HCT116 (cell line): ENCODE results near the gene ABCA1. TPM values are rescaled to one million over a fixed set of nuclear protein-coding genes. Genes with fewer than 3 reads are reported as not detected.

Source experiments
- ATAC-seq: fragments of 200-7000 bp; cut with Tn5 transposase; 2 replicates; pipeline ENCODE4 v1.9.1; 2020; ENCODE audit warnings: mild to moderate bottlenecking, moderate library complexity
- BruUV-seq: library from RNA; stranded (reverse); fragments of 400-500 nt; replicated peaks from 2 replicates; lab custom pipeline; 2021; lab: Mats Ljungman, UMichigan
- CTCF ChIA-PET: fragments of 300-600 bp; sonication (Branson Sonifier 250); formaldehyde crosslinking; loops from one replicate; lab custom pipeline; 2021; ENCODE audit warnings: antibody characterized with exemption; lab: Charles Lee
- POLR2A ChIA-PET: fragments of 300-600, 350-600 bp; sonication (Branson Sonifier 250); formaldehyde crosslinking; loops from one replicate; lab custom pipeline; 2021; ENCODE audit warnings: antibody characterized with exemption; lab: Charles Lee
- RAD21 ChIA-PET, 2 experiments: fragments of 300-600 bp; sonication (Branson Sonifier 250); formaldehyde crosslinking; loops; one replicate each; lab custom pipeline; 2023; ENCODE audit warnings: low total read pairs in 2 of 2; ENCODE audit not compliant: uncharacterized antibody in 2 of 2, unreplicated experiment in 2 of 2, low non-redundant PET in 1 of 2; lab: Charles Lee
- DNase-seq: peaks from one replicate; pipeline ENCODE4 v3.0.0-alpha.2; 2010; ENCODE audit warnings: low read depth, low spot score
- H2AFZ ChIP-seq: fragments of 200-600 bp; shearing (Covaris generic), sonication (generic); 2 replicates; pipeline ENCODE4 v1.6.1; 2017; ENCODE audit warnings: low read depth, mixed run types, mixed read lengths, antibody characterized with exemption, low read length; ENCODE audit not compliant: poor library complexity, severe bottlenecking
- H3K27ac ChIP-seq: 2 replicates; pipeline ENCODE4 v1.5.1; 2012; ENCODE audit warnings: low read depth, low read length
- H3K27me3 ChIP-seq: fragments of 200-600 bp; sonication (generic); 2 replicates; pipeline ENCODE4 v1.6.1; 2016; ENCODE audit warnings: mixed run types, low read length, mixed read lengths; ENCODE audit not compliant: insufficient read depth
- H3K36me3 ChIP-seq, 2 experiments: fragments of 200-500 bp in 1 of 2; fragments of 200-600 bp in 1 of 2; sonication (Bioruptor generic) in 1 of 2; sonication (generic) in 1 of 2; 2 replicates each; pipeline versions ENCODE4 v1.5.1 to v1.6.1; 2014 to 2016; ENCODE audit warnings: low read length in 2 of 2, inconsistent platforms in 1 of 2, mixed read lengths in 1 of 2, mixed run types in 1 of 2; ENCODE audit not compliant: insufficient read depth in 2 of 2, control insufficient read depth in 1 of 2
- H3K4me1 ChIP-seq, 2 experiments: fragments of 200-600 bp in 1 of 2; sonication (generic) in 1 of 2; 2 replicates each; pipeline versions ENCODE4 v1.5.1 to v1.6.1; 2012 to 2017; ENCODE audit warnings: low read length in 2 of 2, inconsistent platforms in 1 of 2, mild to moderate bottlenecking in 1 of 2, mixed read lengths in 1 of 2, mixed run types in 1 of 2, moderate library complexity in 1 of 2; ENCODE audit not compliant: insufficient read depth in 2 of 2, control insufficient read depth in 1 of 2
- H3K4me2 ChIP-seq: fragments of 200-600 bp; sonication (generic); 2 replicates; pipeline ENCODE4 v1.6.1; 2017; ENCODE audit warnings: mixed run types, low read length, mixed read lengths
- H3K4me3 ChIP-seq, 2 experiments: fragments of 200-600 bp in 1 of 2; sonication (generic) in 1 of 2; replicated peaks in 1 of 2; 2 replicates each; pipeline ENCODE4 v1.5.1; 2011 to 2016; ENCODE audit warnings: low read length in 2 of 2, control low read depth in 1 of 2, low read depth in 1 of 2, mild to moderate bottlenecking in 1 of 2, mixed read lengths in 1 of 2, mixed run types in 1 of 2
- H3K79me2 ChIP-seq: fragments of 200-600 bp; sonication (generic); 2 replicates; pipeline ENCODE4 v1.6.1; 2017; ENCODE audit warnings: mild to moderate bottlenecking, mixed run types, low read length, moderate library complexity, mixed read lengths; ENCODE audit not compliant: insufficient read depth
- H3K9ac ChIP-seq: fragments of 200-600 bp; sonication (generic); 2 replicates; pipeline ENCODE4 v1.6.1; 2016; ENCODE audit warnings: low read length, mixed read lengths
- H3K9me2 ChIP-seq: fragments of 200-600 bp; sonication (generic), shearing (Covaris generic); 2 replicates; pipeline ENCODE4 v1.6.1; 2017; ENCODE audit warnings: mixed run types, mild to moderate bottlenecking, moderate library complexity; ENCODE audit not compliant: insufficient read depth
- H3K9me3 ChIP-seq, 2 experiments: fragments of 200-500 bp in 1 of 2; fragments of 200-600 bp in 1 of 2; sonication (Bioruptor generic) in 1 of 2; sonication (generic) in 1 of 2; 2 replicates each; pipeline ENCODE4 v1.6.1; 2014 to 2017; ENCODE audit warnings: low read length in 2 of 2, mixed read lengths in 2 of 2, inconsistent platforms in 1 of 2, low read depth in 1 of 2, mild to moderate bottlenecking in 1 of 2, mixed run types in 1 of 2, moderate library complexity in 1 of 2; ENCODE audit not compliant: control insufficient read depth in 1 of 2, insufficient read depth in 1 of 2
- H4K20me1 ChIP-seq: fragments of 200-600 bp; sonication (generic), shearing (Covaris generic); 2 replicates; pipeline ENCODE4 v1.6.1; 2017; ENCODE audit warnings: mixed run types, mild to moderate bottlenecking, moderate library complexity; ENCODE audit not compliant: insufficient read depth
- ELF1 ChIP-seq: IDR thresholded peaks from 2 replicates; pipeline ENCODE4 v1.6.1; 2012; ENCODE audit warnings: low read depth, borderline replicate concordance
- EZH2 ChIP-seq: fragments of 200-600 bp; sonication (generic); IDR thresholded peaks from 2 replicates; pipeline ENCODE4 v1.6.1; 2017; ENCODE audit warnings: antibody characterized with exemption, mixed run types
- JUND ChIP-seq: IDR thresholded peaks from 2 replicates; pipeline ENCODE4 v1.6.1; 2012
- MAX ChIP-seq: IDR thresholded peaks from 2 replicates; pipeline ENCODE4 v1.6.1; 2012
- POLR2A ChIP-seq: IDR thresholded peaks from 2 replicates; pipeline ENCODE4 v1.7.0; 2011; ENCODE audit warnings: borderline replicate concordance; ENCODE audit not compliant: insufficient read depth, insufficient read length; ENCODE audit errors: extremely low read depth
- POLR2AphosphoS5 ChIP-seq: IDR thresholded peaks from 2 replicates; pipeline ENCODE4 v1.6.1; 2011; ENCODE audit warnings: mild to moderate bottlenecking, low read depth, low read length, moderate library complexity
- REST ChIP-seq: IDR thresholded peaks from 2 replicates; pipeline ENCODE4 v1.6.1; 2012; ENCODE audit warnings: low read depth
- SIN3A ChIP-seq: IDR thresholded peaks from 2 replicates; pipeline ENCODE4 v1.6.1; 2012; ENCODE audit warnings: low read depth
- SRF ChIP-seq: IDR thresholded peaks from 2 replicates; pipeline ENCODE4 v1.6.1; 2012; ENCODE audit warnings: low read depth
- TCF7L2 ChIP-seq: IDR thresholded peaks from 2 replicates; pipeline ENCODE4 v1.7.0; 2011; ENCODE audit warnings: borderline replicate concordance, inconsistent platforms; ENCODE audit not compliant: insufficient read depth, insufficient read length; ENCODE audit errors: extremely low read depth
- ZNF274 ChIP-seq: fragments of 200-500 bp; sonication (Bioruptor generic); IDR thresholded peaks from 2 replicates; pipeline ENCODE4 v1.6.1; 2014; ENCODE audit warnings: mild to moderate bottlenecking, low read depth, low read length, inconsistent platforms
- intact Hi-C: fragments of 100-400 bp; cut with micrococcal nuclease; formaldehyde crosslinking; loops from 2 replicates; pipeline ENCODE4 v1.10.0; 2022
- total RNA-seq: library from RNA; stranded (reverse); gene quantifications from one replicate; pipeline ENCODE4 v1.2.1, GENCODE V29; 2021; ENCODE audit not compliant: unreplicated experiment

The ABCA1 gene
- total RNA-seq, 1 experiment from 2014 or later = 0.89 TPM

- Histone ChIP-seq H3K27ac (no peak overlapping the region), H4K20me1 (no peaks in the 10 kb centered on the region), H3K79me2 (no peaks in the 10 kb centered on the region), H3K9me2 (no peaks in the 10 kb centered on the region), H3K4me2 (no peak overlapping the region), H3K36me3 (no peaks in the 10 kb centered on the region), H3K9ac (no peak overlapping the region), H3K27me3 (no peaks in the 10 kb centered on the region), H3K9me3 (no peaks in the 10 kb centered on the region), H3K4me3 (no peak overlapping the region), H2AFZ (no peak overlapping the region), H3K4me1 (peaks cover 0 to 4% of the 10 kb centered on the region in 2 experiments; a peak in 1 of 4 replicates)
- no TSS peak for BruUV-seq
- TF ChIP-seq SIN3A (no peak), REST (no peak), MAX (no peak), POLR2AphosphoS5 (no peak), JUND (no peak), EZH2 (no peak), POLR2A (no peak), TCF7L2 (no peak), ELF1 (no peak), ZNF274 (no peak), SRF (no peak)
- no peak for ATAC-seq
- intact Hi-C loops = no loop called here
- RAD21 ChIA-PET = no interaction called here
- CTCF ChIA-PET = interaction anchor here (1.4 kb wide), 1 partner anchor 13 kb away, joined by 6 read pairs; no protein-coding TSS in a partner anchor
- POLR2A ChIA-PET = no interaction called here
- DNase-seq = no peak
Measured at GRCh38 chr9:104876587-104876986, 51.4 kb downstream of the ABCA1 start.
